Measurements from ENCODE around the gene NMT2.
A peak's percentile ranks its signal among the peaks of the same experiment; 100 is the strongest.

Gene NMT2

GRCh38 chr10:15088428-15089261 lies 79.8 kb downstream of the NMT2 start, which contains the start of gene ACBD7:
Gene ACBD7 (minus strand): TSS chr10:15088776. CDS start chr10:15088728, 48 bp downstream.
- DNase-seq = peak; percentile 81

- peak; percentile 86 for DNase-seq
These were observed 84.0 kb downstream of the NMT2 start for GRCh38 chr10:15084502-15084922.

GRCh38 chr10:15083674-15084501 lies 84.6 kb downstream of the NMT2 start:
- no peak for DNase-seq

GRCh38 chr10:15075421-15075820 lies 93.1 kb downstream of the NMT2 start:
- no peak for DNase-seq

- DNase-seq = no peak
These were observed 96.1 kb downstream of the NMT2 start for GRCh38 chr10:15072358-15072757.

- no peak for DNase-seq
These were observed 99.3 kb downstream of the NMT2 start for GRCh38 chr10:15069230-15069629.

- no peak for DNase-seq
These were observed 99.7 kb downstream of the NMT2 start for GRCh38 chr10:15068802-15069201.

- no peak for DNase-seq
These were observed 101.3 kb downstream of the NMT2 start for GRCh38 chr10:15067154-15067553.

GRCh38 chr10:15060638-15061037 lies 107.9 kb downstream of the NMT2 start:
- no peak for DNase-seq

GRCh38 chr10:15059914-15060313 lies 108.6 kb downstream of the NMT2 start:
- no peak for DNase-seq

- no peak for DNase-seq
These were observed 109.8 kb downstream of the NMT2 start for GRCh38 chr10:15058689-15059088.

Data from NCI-H774 (cell line).